Heart right ventricle (tissue), 16 donors: Measurements from ENCODE around the gene LNX2. TPM values are rescaled to one million over a fixed set of nuclear protein-coding genes. Genes with fewer than 3 reads are reported as not detected.
A peak's percentile ranks its signal among the peaks of the same experiment; 100 is the strongest.

Experiments
- ATAC-seq, 8 donors: fragments of 200-7000 bp; cut with Tn5 transposase; one replicate each; pipeline ENCODE4 v1.9.1; 2020; ENCODE audit warnings: mild to moderate bottlenecking in 8 of 8, moderate library complexity in 8 of 8, moderate number of reproducible peaks in 1 of 8
- DNase-seq, 2 donors: peaks; one replicate each; pipeline ENCODE4 v3.0.0-alpha.2; 2020
- H3K27ac ChIP-seq, 10 donors: fragments of 200-600 bp; sonication (generic) in 2 of 10; one replicate each; pipeline versions ENCODE4 v1.5.0 to v1.8.0; 2020 to 2022; ENCODE audit warnings: mild to moderate bottlenecking in 3 of 10
- H3K27me3 ChIP-seq, 7 donors: fragments of 200-600 bp; one replicate each; pipeline ENCODE4 v1.8.0; 2021 to 2022; ENCODE audit warnings: mild to moderate bottlenecking in 2 of 7
- H3K36me3 ChIP-seq, 9 donors: fragments of 200-600 bp; sonication (generic) in 1 of 9; one replicate each; pipeline versions ENCODE4 v1.5.0 to v1.8.0; 2020 to 2022; ENCODE audit warnings: mild to moderate bottlenecking in 2 of 9
- H3K4me1 ChIP-seq, 9 donors: fragments of 200-600 bp; sonication (generic) in 1 of 9; one replicate each; pipeline versions ENCODE4 v1.5.0 to v1.8.0; 2020 to 2022; ENCODE audit warnings: mild to moderate bottlenecking in 4 of 9
- H3K4me3 ChIP-seq, 10 donors: fragments of 200-600 bp; sonication (generic) in 2 of 10; one replicate each; pipeline versions ENCODE4 v1.5.0 to v1.8.0; 2020 to 2022; ENCODE audit warnings: mild to moderate bottlenecking in 7 of 10, moderate library complexity in 2 of 10
- H3K9me3 ChIP-seq, 11 donors: fragments of 200-600 bp in 10 of 11; sonication (generic) in 2 of 11; one replicate each; pipeline versions ENCODE4 v1.5.0 to v1.8.0; 2013 to 2022; ENCODE audit warnings: mild to moderate bottlenecking in 2 of 11, control low read depth in 1 of 11, moderate library complexity in 1 of 11
- WGBS, 2 donors: extraction: QIAGEN DNeasy Blood & Tissue Kit; methylation state at CpG; one replicate each; pipeline ENCODE4 v1.1.7; 2013; ENCODE audit warnings: inconsistent platforms in 1 of 2; 5-methylcytosine and 5-hydroxymethylcytosine counted together
- intact Hi-C, 10 donors: fragments of 100-400 bp; cut with DNase I; formaldehyde crosslinking; loops; one replicate each; pipeline versions ENCODE4 v1.11.1 to v1.14.2; 2022
- polyA plus RNA-seq, 2 donors: library from polyadenylated mRNA; stranded (reverse); fragments of 200-250 nt; gene quantifications; one replicate each; pipeline ENCODE4 v1.2.3, GENCODE V29; 2013
- total RNA-seq, 10 donors: library from RNA; stranded (reverse); fragmentation: NEBNext Ultra II Directional in 3 of 10; extraction: Animal tissue kit (Norgen Biotek cat#: 25700) in 3 of 10; gene quantifications; one replicate each; pipeline versions ENCODE4 v1.2.1 to v1.2.4, GENCODE V29; 2021 to 2023
- TF ChIP-seq, protein P1 (sequence below), 9 donors: fragments of 200-600 bp; sonication (generic) in 2 of 9; IDR thresholded peaks; one replicate each; pipeline versions ENCODE4 v1.5.0 to v1.8.0; 2021 to 2022; ENCODE audit warnings: antibody characterized with exemption in 9 of 9, mild to moderate bottlenecking in 5 of 9, moderate library complexity in 1 of 9
- donor health status: Arrhythmogenic right ventricular cardiomyopathy.
- donor health status: ischemic (EF 13 %, LVEDD 7.1; RV severe dilation, severe dysfunction).
- donor health status: healthy with polysubstance abuse.
- donor health status: DM: no; HTN: yes; CAD: no.
- donor health status: DM: no; HTN: no; CAD: no.
- donor health status: ischemic (EF 25% LVEDD 6.9; RV normal size, moderate dysfunction).
- donor health status: ischemic (EF 25% LVEDD 5.7; RV mildly dilated, moderate dysfunction).
- donor health status: healthy.
- donor health status: DM: yes; HTN: yes; CAD: no.
- donor health status: Ischemic cardiomyopathy.
- donor health status: ischemic (EF 35%, LVEDD 5.7; RV mildly dilated, moderate dysfunction).
- donor health status: nonischemic (EF 11% LVEDD 7.7; RV severe dilation, severe dysfunction).
- donor health status: DM: yes; HTN: yes; CAD: no.
- donor health status: PGD.
- donor health status: ischemic (EF 29% LVEDD 5.4; RV normal size, mild dysfunction).
- donor health status: nonischemic (EF 23%, LVEDD 6.1; RV moderate dilation, normal function).

Gene LNX2
- total and polyA plus RNA-seq, 12 donors: 3.5 to 22.3 (median 14.1) TPM

DNA sequence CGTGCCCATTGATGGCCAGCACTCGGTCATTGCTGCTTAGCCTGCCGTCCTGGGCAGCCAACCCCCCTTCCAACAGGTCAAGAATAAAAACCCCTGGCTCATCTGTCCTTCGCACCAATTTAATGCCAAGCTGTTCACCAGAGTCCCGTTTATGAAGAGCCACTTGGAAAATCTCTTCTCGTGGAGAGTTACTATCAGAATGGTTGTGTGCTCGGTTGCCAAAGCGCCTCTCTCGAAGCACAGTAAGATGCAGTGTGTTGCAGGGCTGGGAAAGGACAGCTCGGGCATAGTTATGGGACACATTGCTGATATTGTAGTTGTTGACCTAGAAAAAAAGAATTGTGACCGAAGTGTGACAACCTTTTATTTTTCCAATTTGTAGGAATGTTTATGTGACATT, 57.9 kb downstream of the LNX2 start:
- ATAC-seq: peak in 7 of 8 donors; percentile 58 to 98 (median 91)
- Histone ChIP-seq H3K36me3 (peaks cover 0 to 80% (median 15%) of the 10 kb centered on the region in 9 donors), H3K4me3 (no peak overlapping the region), H3K4me1 (peaks cover 0 to 12% (median 6%) of the 10 kb centered on the region in 9 donors), H3K27me3 (no peaks in the 10 kb centered on the region), H3K9me3 (no peaks in the 10 kb centered on the region), H3K27ac (peak overlapping the region in 7 of 10 donors; percentile 2 to 64 (median 47))
- DNase-seq: peak in 1 of 2 donors; percentile 38
- TF ChIP-seq, protein P1, sequence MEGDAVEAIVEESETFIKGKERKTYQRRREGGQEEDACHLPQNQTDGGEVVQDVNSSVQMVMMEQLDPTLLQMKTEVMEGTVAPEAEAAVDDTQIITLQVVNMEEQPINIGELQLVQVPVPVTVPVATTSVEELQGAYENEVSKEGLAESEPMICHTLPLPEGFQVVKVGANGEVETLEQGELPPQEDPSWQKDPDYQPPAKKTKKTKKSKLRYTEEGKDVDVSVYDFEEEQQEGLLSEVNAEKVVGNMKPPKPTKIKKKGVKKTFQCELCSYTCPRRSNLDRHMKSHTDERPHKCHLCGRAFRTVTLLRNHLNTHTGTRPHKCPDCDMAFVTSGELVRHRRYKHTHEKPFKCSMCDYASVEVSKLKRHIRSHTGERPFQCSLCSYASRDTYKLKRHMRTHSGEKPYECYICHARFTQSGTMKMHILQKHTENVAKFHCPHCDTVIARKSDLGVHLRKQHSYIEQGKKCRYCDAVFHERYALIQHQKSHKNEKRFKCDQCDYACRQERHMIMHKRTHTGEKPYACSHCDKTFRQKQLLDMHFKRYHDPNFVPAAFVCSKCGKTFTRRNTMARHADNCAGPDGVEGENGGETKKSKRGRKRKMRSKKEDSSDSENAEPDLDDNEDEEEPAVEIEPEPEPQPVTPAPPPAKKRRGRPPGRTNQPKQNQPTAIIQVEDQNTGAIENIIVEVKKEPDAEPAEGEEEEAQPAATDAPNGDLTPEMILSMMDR (IDR thresholded peaks at IDR 0.05): no peak
- intact Hi-C loops: loop anchor here in 3 of 10 donors (2.0 to 10.0 kb wide), 3 partner anchors 48 to 62 kb away; partner anchors contain the start of genes LNX2 (in 1 of the 3) and POLR1D (in 1 of the 3)
- WGBS, 2 donors: 47 to 69% methylated on average over 11 of the region's 11 CpGs

DNA sequence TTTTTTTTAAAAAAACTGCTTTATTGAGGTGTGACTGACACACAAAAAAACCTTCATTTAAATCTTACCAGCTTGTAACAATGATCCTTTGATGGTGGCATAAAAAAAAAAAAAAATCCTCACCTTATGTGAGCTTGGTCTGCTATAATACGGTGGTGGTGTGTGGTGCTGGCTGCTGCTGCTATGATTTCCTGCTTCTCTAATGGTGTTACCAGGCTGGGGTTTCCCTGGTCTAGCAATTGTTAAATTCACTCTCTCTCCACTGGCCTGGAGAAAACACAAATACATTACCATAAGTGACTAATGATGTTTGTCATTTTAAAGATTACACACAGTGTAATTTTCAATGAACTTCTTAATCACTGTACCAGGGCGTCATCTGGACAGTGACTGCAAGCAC, 60.6 kb downstream of the LNX2 start:
- ATAC-seq (no peak), DNase-seq (no peak)
- H3K27ac ChIP-seq: no peak overlapping the region
- H3K4me1 ChIP-seq: peaks cover 0 to 12% (median 6%) of the 10 kb centered on the region in 9 donors
- WGBS, 2 donors: 70 to 78% methylated on average over 2 of the region's 2 CpGs
- intact Hi-C loops: loop anchor here in 3 of 10 donors (5.0 to 10.0 kb wide), 3 partner anchors 58 to 75 kb away; partner anchors contain the start of genes LNX2 (in 1 of the 3) and POLR1D (in 1 of the 3)
- no peak overlapping the region for H3K4me3 ChIP-seq
- no peaks in the 10 kb centered on the region for H3K9me3 ChIP-seq
- H3K36me3 ChIP-seq: peaks cover 0 to 75% (median 6%) of the 10 kb centered on the region in 9 donors
- TF ChIP-seq, protein P1 (IDR thresholded peaks at IDR 0.05): no peak
- no peaks in the 10 kb centered on the region for H3K27me3 ChIP-seq

DNA sequence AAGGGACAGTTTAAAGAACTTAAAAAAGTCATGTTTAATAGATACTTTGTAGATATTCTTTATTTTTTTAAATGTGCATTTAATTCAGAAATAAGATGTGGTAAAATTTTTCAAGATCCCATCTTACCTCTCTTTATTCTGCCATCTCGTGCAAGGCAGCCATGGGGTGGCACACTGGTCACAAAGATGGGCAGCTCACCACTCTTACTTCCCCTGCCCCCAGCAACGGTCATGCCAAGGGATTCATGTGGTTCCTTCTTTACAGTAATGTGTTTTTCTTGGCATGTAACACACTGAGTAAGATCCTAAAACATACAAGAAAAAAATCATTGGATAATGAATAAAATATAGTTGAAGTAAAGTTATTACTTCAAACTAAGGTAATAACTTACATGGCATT, 64.2 kb downstream of the LNX2 start:
- peaks cover 0 to 14% (median 3%) of the 10 kb centered on the region in 9 donors for H3K4me1 ChIP-seq
- TF ChIP-seq, protein P1 (IDR thresholded peaks at IDR 0.05): peak in 6 of 9 donors; percentile 14 to 45 (median 34)
- peaks cover 0 to 82% (median 16%) of the 10 kb centered on the region in 9 donors for H3K36me3 ChIP-seq
- ATAC-seq (peak in 1 of 8 donors; percentile 49), DNase-seq (peak in 1 of 2 donors; percentile 12)
- intact Hi-C loops: loop anchor here in 1 of 10 donors (10.0 kb wide), 1 partner anchor 79 kb away; no protein-coding TSS in a partner anchor
- 57 to 68% methylated on average over 2 of the region's 2 CpGs for WGBS, 2 donors
- H3K27ac ChIP-seq: no peak overlapping the region
- H3K9me3 ChIP-seq: no peaks in the 10 kb centered on the region
- no peak overlapping the region for H3K4me3 ChIP-seq
- H3K27me3 ChIP-seq: no peaks in the 10 kb centered on the region

DNA sequence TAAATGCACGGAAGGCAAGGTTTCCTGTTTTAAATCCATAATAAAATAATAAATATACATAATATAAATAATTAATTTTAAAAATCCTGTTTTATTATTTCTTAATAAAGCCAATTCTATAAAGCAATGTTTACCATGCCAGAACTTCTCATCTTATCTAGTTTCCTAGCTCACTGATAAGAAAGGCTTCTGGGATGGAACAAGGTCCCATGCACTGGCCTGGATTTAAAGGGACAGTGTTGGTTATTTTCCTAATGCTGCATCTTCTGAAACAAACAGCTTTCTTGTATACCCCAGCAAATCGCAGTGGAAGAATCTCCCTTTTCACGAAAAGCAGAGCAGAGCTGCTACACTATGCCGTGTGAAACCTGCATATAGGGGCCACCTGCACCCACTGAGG, 68.8 kb downstream of the LNX2 start:
- Histone ChIP-seq H3K27me3 (no peaks in the 10 kb centered on the region), H3K27ac (no peak overlapping the region), H3K4me1 (peaks cover 0 to 17% (median 3%) of the 10 kb centered on the region in 9 donors), H3K36me3 (peaks cover 0 to 95% (median 33%) of the 10 kb centered on the region in 9 donors), H3K4me3 (no peak overlapping the region), H3K9me3 (no peaks in the 10 kb centered on the region)
- intact Hi-C loops: loop anchor here in 1 of 10 donors (10.0 kb wide), 1 partner anchor 83 kb away; no protein-coding TSS in a partner anchor
- ATAC-seq: no peak
- TF ChIP-seq, protein P1 (IDR thresholded peaks at IDR 0.05): no peak
- WGBS, 2 donors: 62 to 72% methylated on average over 4 of the region's 4 CpGs
- DNase-seq: no peak
